IMR-90 (cell line): ENCODE measurements around the gene SLC4A5. TPM values are rescaled to one million over a fixed set of nuclear protein-coding genes. Genes with fewer than 3 reads are reported as not detected.
A peak's percentile ranks its signal among the peaks of the same experiment; 100 is the strongest.

ENCODE experiments used
- ATAC-seq: fragments of 200-7000 bp; cut with Tn5 transposase; 2 replicates; pipeline ENCODE4 v1.9.1; 2020; ENCODE audit warnings: low read depth, mild to moderate bottlenecking, moderate library complexity
- BruUV-seq: library from RNA; stranded (reverse); fragments of 400-500 nt; replicated peaks from 2 replicates; lab custom pipeline; 2021; lab: Mats Ljungman, UMichigan
- CTCF ChIA-PET: fragments of 300-600 bp; formaldehyde crosslinking; extraction: SDS; loops from one replicate; lab custom pipeline; 2021; ENCODE audit warnings: antibody characterized with exemption; lab: Yijun Ruan, JAX
- POLR2A ChIA-PET: fragments of 300-600 bp; sonication (Branson Sonifier 250); formaldehyde crosslinking; loops from one replicate; lab custom pipeline; 2022; ENCODE audit warnings: antibody characterized with exemption; ENCODE audit not compliant: unreplicated experiment; lab: Charles Lee
- DNase-seq: peaks from one replicate; pipeline ENCODE4 v3.0.0; 2013
- H2AFZ ChIP-seq: replicated peaks from 2 replicates; pipeline ENCODE3; 2013; ENCODE audit warnings: low read length, mild to moderate bottlenecking; ENCODE audit not compliant: poor library complexity
- H2AK5ac ChIP-seq: 2 replicates; pipeline ENCODE4 v1.6.1; 2013; ENCODE audit warnings: low read depth, low read length, inconsistent platforms
- H2AK9ac ChIP-seq: replicated peaks from 2 replicates; pipeline ENCODE3; 2013; ENCODE audit warnings: mild to moderate bottlenecking, low read depth, low read length, moderate library complexity; ENCODE audit not compliant: poor library complexity
- H2BK120ac ChIP-seq: 2 replicates; pipeline ENCODE4 v1.6.1; 2013; ENCODE audit warnings: low read depth, low read length, inconsistent platforms
- H2BK15ac ChIP-seq: 3 replicates; pipeline ENCODE4 v1.6.1; 2013; ENCODE audit warnings: low read depth, low read length, inconsistent platforms
- H2BK20ac ChIP-seq: 2 replicates; pipeline ENCODE4 v1.6.1; 2013; ENCODE audit warnings: low read depth, mild to moderate bottlenecking, inconsistent platforms, low read length, moderate library complexity
- H2BK5ac ChIP-seq: 2 replicates; pipeline ENCODE4 v1.6.1; 2013; ENCODE audit warnings: mild to moderate bottlenecking, low read depth, low read length, inconsistent platforms; ENCODE audit not compliant: poor library complexity, severe bottlenecking
- H3K14ac ChIP-seq: replicated peaks from 2 replicates; pipeline ENCODE4 v1.6.1; 2013; ENCODE audit warnings: low read depth, low read length, inconsistent platforms
- H3K18ac ChIP-seq: 2 replicates; pipeline ENCODE4 v1.6.1; 2013; ENCODE audit warnings: low read depth, low read length, control low read depth
- H3K23ac ChIP-seq: 2 replicates; pipeline ENCODE4 v1.6.1; 2013; ENCODE audit warnings: low read depth, low read length, inconsistent platforms
- H3K27ac ChIP-seq: 2 replicates; pipeline ENCODE4 v1.5.1; 2013; ENCODE audit warnings: mild to moderate bottlenecking, control low read depth, low read length; ENCODE audit not compliant: insufficient read depth
- H3K27me3 ChIP-seq: 2 replicates; pipeline ENCODE4 v1.6.1; 2013; ENCODE audit warnings: low read length; ENCODE audit not compliant: control insufficient read depth, insufficient read depth
- H3K36me3 ChIP-seq: 2 replicates; pipeline ENCODE4 v1.6.1; 2013; ENCODE audit warnings: low read length, mixed read lengths; ENCODE audit not compliant: control insufficient read depth, insufficient read depth
- H3K4ac ChIP-seq: 2 replicates; pipeline ENCODE4 v1.6.1; 2013; ENCODE audit warnings: low read depth, low read length, inconsistent platforms
- H3K4me1 ChIP-seq: 2 replicates; pipeline ENCODE4 v1.6.1; 2013; ENCODE audit warnings: low read length, mixed read lengths; ENCODE audit not compliant: control insufficient read depth, insufficient read depth
- H3K4me2 ChIP-seq: 2 replicates; pipeline ENCODE4 v1.6.1; 2013; ENCODE audit warnings: low read depth, mild to moderate bottlenecking, control low read depth, low read length, moderate library complexity
- H3K4me3 ChIP-seq: 2 replicates; pipeline ENCODE4 v1.5.1; 2013; ENCODE audit warnings: low read depth, mild to moderate bottlenecking, control low read depth, low read length, moderate library complexity; ENCODE audit not compliant: insufficient read depth
- H3K56ac ChIP-seq: 2 replicates; pipeline ENCODE4 v1.6.1; 2013; ENCODE audit warnings: low read length, inconsistent platforms; ENCODE audit not compliant: insufficient read depth; ENCODE audit errors: extremely low read depth
- H3K79me1 ChIP-seq, 2 experiments: 2 replicates each; pipeline ENCODE4 v1.6.1; 2013; ENCODE audit warnings: low read length in 2 of 2, inconsistent platforms in 1 of 2, low read depth in 1 of 2
- H3K9ac ChIP-seq: 2 replicates; pipeline ENCODE4 v1.6.1; 2013; ENCODE audit warnings: low read depth, low read length, control low read depth
- H3K9me1 ChIP-seq: 2 replicates; pipeline ENCODE4 v1.6.1; 2013; ENCODE audit warnings: low read length, inconsistent platforms; ENCODE audit not compliant: insufficient read depth
- H3K9me3 ChIP-seq: 2 replicates; pipeline ENCODE4 v1.6.1; 2013; ENCODE audit warnings: low read length; ENCODE audit not compliant: control insufficient read depth, insufficient read depth
- H4K20me1 ChIP-seq: 2 replicates; pipeline ENCODE4 v1.6.1; 2013; ENCODE audit warnings: low read length, inconsistent platforms; ENCODE audit not compliant: insufficient read depth
- H4K5ac ChIP-seq: 2 replicates; pipeline ENCODE4 v1.6.1; 2013; ENCODE audit warnings: mild to moderate bottlenecking, low read depth, low read length, control low read depth
- H4K8ac ChIP-seq, 2 experiments: 2 replicates each; pipeline ENCODE4 v1.6.1; 2013; ENCODE audit warnings: low read depth in 2 of 2, low read length in 2 of 2, control low read depth in 1 of 2, inconsistent platforms in 1 of 2
- H4K91ac ChIP-seq: 2 replicates; pipeline ENCODE4 v1.6.1; 2013; ENCODE audit warnings: low read depth, low read length, inconsistent platforms; ENCODE audit not compliant: insufficient read depth
- BHLHE40 ChIP-seq: fragments of 150-350 bp; IDR thresholded peaks from 2 replicates; pipeline ENCODE4 v1.6.1; 2016; ENCODE audit warnings: mild to moderate bottlenecking, low read depth, low read length
- CHD1 ChIP-seq: IDR thresholded peaks from 2 replicates; pipeline ENCODE4 v1.6.1; 2012; ENCODE audit warnings: low read depth, low read length, improper control_type of control experiment
- FOS ChIP-seq: fragments of 150-350 bp; IDR thresholded peaks from 2 replicates; pipeline ENCODE4 v1.6.1; 2016; ENCODE audit warnings: low read depth, low read length
- MAZ ChIP-seq: IDR thresholded peaks from 2 replicates; pipeline ENCODE4 v1.6.1; 2012; ENCODE audit warnings: low read depth, mild to moderate bottlenecking, low read length, improper control_type of control experiment, moderate library complexity, borderline replicate concordance
- MXI1 ChIP-seq: IDR thresholded peaks from 2 replicates; pipeline ENCODE4 v1.6.1; 2012; ENCODE audit warnings: low read depth, mild to moderate bottlenecking, low read length, moderate library complexity, borderline replicate concordance
- POLR2A ChIP-seq: IDR thresholded peaks from 2 replicates; pipeline ENCODE4 v1.6.1; 2012; ENCODE audit warnings: mild to moderate bottlenecking, low read depth, low read length
- RAD21 ChIP-seq: IDR thresholded peaks from 2 replicates; pipeline ENCODE4 v1.6.1; 2012; ENCODE audit warnings: low read length, improper control_type of control experiment
- RCOR1 ChIP-seq: IDR thresholded peaks from 2 replicates; pipeline ENCODE4 v1.6.1; 2012; ENCODE audit warnings: mild to moderate bottlenecking, low read length, improper control_type of control experiment; ENCODE audit not compliant: insufficient replicate concordance
- SMC3 ChIP-seq: fragments of 150-350 bp; IDR thresholded peaks from 2 replicates; pipeline ENCODE4 v1.6.1; 2016; ENCODE audit warnings: low read depth, mild to moderate bottlenecking, antibody characterized with exemption, low read length, moderate library complexity
- WGBS, 2 experiments: methylation state at CpG; one replicate each; pipeline versions ENCODE4 v1.1.5 to v1.1.7; 2013; ENCODE audit warnings: missing lambda C conversion rate in 2 of 2; ENCODE audit not compliant: insufficient read length in 1 of 2; ENCODE audit errors: extremely low coverage in 2 of 2; 5-methylcytosine and 5-hydroxymethylcytosine counted together
- dilution Hi-C: fragments of 300-500 bp; cut with HindIII; formaldehyde crosslinking; loops from one replicate; pipeline ENCODE4 v1.14.3; 2018; ENCODE audit warnings: low sequenced_read_pairs; ENCODE audit not compliant: unreplicated experiment
- in situ Hi-C: fragments of 300-500 bp; cut with MboI; formaldehyde crosslinking; loops from 3 replicates; pipeline ENCODE4 v1.14.3; 2019; ENCODE audit warnings: low sequenced_read_pairs, inconsistent platforms, mixed read lengths
- intact Hi-C: fragments of 100-400 bp; cut with micrococcal nuclease; formaldehyde crosslinking; loops from 2 replicates; pipeline ENCODE4 v1.10.0; 2022
- polyA plus RNA-seq, 3 experiments: library from polyadenylated mRNA; depleted of rRNA; stranded (reverse); fragments of >200 nt; gene quantifications; 2 replicates each; pipeline ENCODE4 v1.2.3, GENCODE V29; 2012; ENCODE audit warnings: low replicate concordance in 1 of 3
- total RNA-seq: library from RNA; depleted of rRNA; stranded (reverse); fragments of >200 nt; gene quantifications from 2 replicates; pipeline ENCODE4 v1.2.3, GENCODE V29; 2012
- TF ChIP-seq, protein P1 (sequence below): fragments of 150-350 bp; IDR thresholded peaks from 2 replicates; pipeline ENCODE4 v1.6.1; 2017; ENCODE audit warnings: mild to moderate bottlenecking, antibody characterized with exemption, low read length, low read depth
- TF ChIP-seq, protein P2 (sequence below): conservative IDR thresholded peaks from 2 replicates; pipeline ENCODE4 v1.5.1; 2012; ENCODE audit warnings: mild to moderate bottlenecking, low read depth, low read length, improper control_type of control experiment

The SLC4A5 gene
- total and polyA plus RNA-seq, 2 of the 4 experiments (the other 2 are of a cell fraction): 0.18 to 0.22 TPM

GRCh38 chr2:74391580-74392448 lies 48.6 kb upstream of the SLC4A5 start:
- Histone ChIP-seq H2BK15ac (peak overlapping the region; percentile 97; the same call in 2 of the 3 replicates), H4K91ac (peak overlapping the region; percentile 97), H3K4ac (peak overlapping the region; percentile 93), H2BK5ac (peak overlapping the region; percentile 95), H3K4me1 (peaks cover 9% of the 10 kb centered on the region), H4K20me1 (peaks cover 28% of the 10 kb centered on the region), H3K23ac (peak overlapping the region; percentile 98), H3K27me3 (peaks cover 4% of the 10 kb centered on the region), H2AFZ (peak overlapping the region; percentile 97), H3K79me1 (peaks cover 20 to 46% of the 10 kb centered on the region in 2 experiments; a peak in 3 of 4 replicates), H4K5ac (peak overlapping the region; percentile 73), H3K56ac (peak overlapping the region; percentile 93), H2AK5ac (peak overlapping the region; percentile 68; the same call in 1 of the 2 replicates), H2AK9ac (peak overlapping the region; percentile 93), H3K9ac (peak overlapping the region; percentile 92), H2BK120ac (peak overlapping the region; percentile 64), H3K27ac (peak overlapping the region; percentile 95), H3K14ac (peak overlapping the region; percentile 92), H2BK20ac (no peak overlapping the region), H3K18ac (peak overlapping the region; percentile 80), H3K4me3 (peak overlapping the region; percentile 83), H4K8ac (peak overlapping the region; percentile 61 to 97), H3K4me2 (peak overlapping the region; percentile 96), H3K9me3 (no peaks in the 10 kb centered on the region), H3K9me1 (peaks cover 25% of the 10 kb centered on the region), H3K36me3 (no peaks in the 10 kb centered on the region)
- CTCF ChIA-PET: interaction anchor here (0.6 to 1.5 kb wide), 8 partner anchors 9 to 67 kb away, joined by 3 to 7 read pairs (median 4); partner anchors contain the start of gene DCTN1
- intact Hi-C loops (loop anchor here (5.0 to 10.0 kb wide), 2 partner anchors 60 to 467 kb away; partner anchors contain the start of gene DGUOK), in situ Hi-C loops (no loop called here), dilution Hi-C loops (no loop called here)
- DNase-seq (peak; percentile 85), ATAC-seq (peak; percentile 92)
- 2% methylated on average over 27 of the region's 62 CpGs; no CpG with 5 or more reads in 1 of the 2 experiments for WGBS, 2 experiments
- TF ChIP-seq, protein P1, sequence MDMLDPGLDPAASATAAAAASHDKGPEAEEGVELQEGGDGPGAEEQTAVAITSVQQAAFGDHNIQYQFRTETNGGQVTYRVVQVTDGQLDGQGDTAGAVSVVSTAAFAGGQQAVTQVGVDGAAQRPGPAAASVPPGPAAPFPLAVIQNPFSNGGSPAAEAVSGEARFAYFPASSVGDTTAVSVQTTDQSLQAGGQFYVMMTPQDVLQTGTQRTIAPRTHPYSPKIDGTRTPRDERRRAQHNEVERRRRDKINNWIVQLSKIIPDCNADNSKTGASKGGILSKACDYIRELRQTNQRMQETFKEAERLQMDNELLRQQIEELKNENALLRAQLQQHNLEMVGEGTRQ: 0 out of 2 replicates have a peak, but pooled peaks have one; percentile 12
- TF ChIP-seq CHD1 (no peak), RCOR1 (no peak), FOS (no peak), POLR2A (peak; percentile 38; the same call in 1 of the 2 replicates), BHLHE40 (no peak), MAZ (peak; percentile 66; the same call in 1 of the 2 replicates), RAD21 (peak; percentile 66), MXI1 (no peak; the same call in 1 of the 2 replicates), SMC3 (peak; percentile 56)
- TF ChIP-seq, protein P2, sequence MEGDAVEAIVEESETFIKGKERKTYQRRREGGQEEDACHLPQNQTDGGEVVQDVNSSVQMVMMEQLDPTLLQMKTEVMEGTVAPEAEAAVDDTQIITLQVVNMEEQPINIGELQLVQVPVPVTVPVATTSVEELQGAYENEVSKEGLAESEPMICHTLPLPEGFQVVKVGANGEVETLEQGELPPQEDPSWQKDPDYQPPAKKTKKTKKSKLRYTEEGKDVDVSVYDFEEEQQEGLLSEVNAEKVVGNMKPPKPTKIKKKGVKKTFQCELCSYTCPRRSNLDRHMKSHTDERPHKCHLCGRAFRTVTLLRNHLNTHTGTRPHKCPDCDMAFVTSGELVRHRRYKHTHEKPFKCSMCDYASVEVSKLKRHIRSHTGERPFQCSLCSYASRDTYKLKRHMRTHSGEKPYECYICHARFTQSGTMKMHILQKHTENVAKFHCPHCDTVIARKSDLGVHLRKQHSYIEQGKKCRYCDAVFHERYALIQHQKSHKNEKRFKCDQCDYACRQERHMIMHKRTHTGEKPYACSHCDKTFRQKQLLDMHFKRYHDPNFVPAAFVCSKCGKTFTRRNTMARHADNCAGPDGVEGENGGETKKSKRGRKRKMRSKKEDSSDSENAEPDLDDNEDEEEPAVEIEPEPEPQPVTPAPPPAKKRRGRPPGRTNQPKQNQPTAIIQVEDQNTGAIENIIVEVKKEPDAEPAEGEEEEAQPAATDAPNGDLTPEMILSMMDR: peak; percentile 96
- BruUV-seq: no TSS peak
- POLR2A ChIA-PET: interaction anchor here (0.6 kb wide), 2 partner anchors 10 to 17 kb away, joined by 3 to 5 read pairs; no protein-coding TSS in a partner anchor
